CD4-positive, alpha-beta T cell treated with Interleukin-10 for 1 hour (primary cell): ENCODE measurements around the gene PAPSS1.
"Not testable (repeated sequence)": the region's sequence is repeated elsewhere in the genome, so short reads cannot be mapped to it uniquely, and the experiment has no call there.

Source experiments
- DNase-seq: peaks from one replicate; pipeline ENCODE4 v3.0.0-alpha.2; 2020

Gene PAPSS1

DNA sequence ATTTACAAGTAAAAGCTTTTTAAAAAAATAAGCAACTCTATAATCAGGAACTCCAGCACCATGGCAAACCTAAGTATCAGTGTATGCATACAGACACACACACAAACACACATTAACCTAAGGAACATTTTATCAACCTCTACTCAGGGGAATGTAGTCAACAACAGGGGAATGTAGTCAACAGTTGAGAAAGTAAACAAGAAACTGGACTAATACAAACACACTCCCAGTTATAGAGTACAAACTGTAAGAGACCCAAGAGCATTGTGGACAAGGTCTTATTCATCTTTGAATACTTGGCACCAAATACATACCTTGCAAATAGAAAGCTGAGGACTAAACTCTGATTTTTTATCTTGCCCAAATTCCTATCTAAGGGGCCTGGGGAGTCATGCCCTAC, 36.2 kb downstream of the PAPSS1 start:
- no peak for DNase-seq

GRCh38 chr4:107682306-107682705, 37.7 kb downstream of the PAPSS1 start:
- DNase-seq: no peak

GRCh38 chr4:107669068-107669467, 51.0 kb downstream of the PAPSS1 start:
- DNase-seq: no peak

DNA sequence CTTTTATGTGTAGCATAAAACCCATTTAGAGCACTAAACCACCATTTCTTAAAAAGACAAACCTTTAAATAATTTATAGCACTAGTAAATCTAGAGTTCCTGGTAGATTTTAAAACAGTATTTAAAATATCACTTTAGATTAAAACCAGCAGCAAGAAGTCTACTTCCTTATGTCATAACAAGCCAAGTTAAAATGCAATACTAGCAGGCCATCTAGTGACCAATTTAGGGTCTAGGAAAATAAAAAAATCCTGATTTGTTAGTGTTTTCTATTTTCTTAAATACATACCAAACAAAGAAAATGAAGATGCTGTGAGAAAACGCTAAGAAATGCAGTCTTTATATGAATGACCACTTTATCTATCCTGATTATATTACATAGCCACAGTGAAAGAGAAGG, 53.9 kb downstream of the PAPSS1 start:
- DNase-seq: no peak

GRCh38 chr4:107665001-107665400, 55.0 kb downstream of the PAPSS1 start:
- DNase-seq: no peak

DNA sequence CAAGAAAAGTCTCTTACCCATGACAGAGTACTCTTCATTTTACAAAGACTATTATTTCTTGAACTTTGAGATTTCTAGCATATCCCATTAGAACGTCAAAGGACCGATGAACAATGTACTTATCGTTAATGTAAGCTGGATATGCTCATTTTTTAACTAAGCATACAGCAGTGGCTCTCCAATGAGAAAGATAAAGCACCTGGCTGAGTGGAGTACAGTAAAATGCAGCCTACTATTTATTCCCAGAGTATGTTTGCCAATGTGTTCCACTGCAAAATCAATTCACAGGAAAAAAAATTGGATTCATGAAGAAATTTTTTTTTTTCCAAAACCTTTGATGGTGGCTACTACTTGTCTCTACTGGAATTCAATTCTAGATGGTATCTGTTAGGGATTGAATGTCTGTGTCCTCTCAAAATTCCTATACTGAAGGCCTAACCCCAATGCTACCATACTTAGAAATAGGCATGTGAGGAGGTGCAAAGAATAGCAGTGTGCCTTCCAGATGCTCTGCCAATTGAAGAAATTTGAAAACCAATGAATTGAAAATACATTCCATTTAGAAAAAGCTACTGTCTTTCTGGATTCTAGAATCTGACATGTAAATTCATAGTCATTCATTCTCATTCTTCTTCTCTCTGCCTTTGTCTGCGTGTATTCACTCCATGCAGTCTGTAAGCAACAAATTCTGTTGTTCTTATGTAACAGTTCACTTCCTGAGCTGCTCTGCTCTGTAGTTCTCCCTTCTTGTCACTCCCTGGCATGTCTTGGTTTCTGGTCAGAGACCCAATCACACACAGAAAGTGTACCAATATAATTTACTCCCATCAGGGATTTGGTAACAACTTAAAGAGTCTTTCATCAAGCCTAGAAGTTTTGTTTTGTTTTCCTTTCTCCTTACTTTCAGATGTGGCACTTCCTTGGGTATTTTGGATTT, 61.4 kb downstream of the PAPSS1 start:
- DNase-seq: no peak

GRCh38 chr4:107655289-107655688, 64.7 kb downstream of the PAPSS1 start:
- no peak for DNase-seq

DNA sequence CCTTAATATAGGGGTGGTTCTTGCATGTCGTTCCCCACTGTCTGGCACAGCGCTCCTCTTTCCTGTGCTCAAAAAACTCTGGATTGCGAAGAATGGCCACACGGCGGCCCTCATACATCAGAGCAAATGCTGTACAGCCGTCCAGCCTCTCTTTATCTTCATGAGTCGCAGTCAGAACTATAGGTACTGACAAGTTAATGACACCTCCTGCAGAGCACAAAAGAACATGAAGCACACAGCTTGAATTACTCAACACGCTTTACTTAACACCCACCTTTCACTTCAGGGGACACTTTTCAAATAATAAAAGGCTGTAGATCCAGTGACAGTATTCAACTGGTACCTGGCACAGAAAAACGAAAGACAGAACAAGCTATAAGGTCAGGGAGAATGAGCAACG, 65.3 kb downstream of the PAPSS1 start:
- DNase-seq: no peak

- DNase-seq: not testable (repeated sequence)
Measured at GRCh38 chr4:107651408-107651807, 68.6 kb downstream of the PAPSS1 start.

DNA sequence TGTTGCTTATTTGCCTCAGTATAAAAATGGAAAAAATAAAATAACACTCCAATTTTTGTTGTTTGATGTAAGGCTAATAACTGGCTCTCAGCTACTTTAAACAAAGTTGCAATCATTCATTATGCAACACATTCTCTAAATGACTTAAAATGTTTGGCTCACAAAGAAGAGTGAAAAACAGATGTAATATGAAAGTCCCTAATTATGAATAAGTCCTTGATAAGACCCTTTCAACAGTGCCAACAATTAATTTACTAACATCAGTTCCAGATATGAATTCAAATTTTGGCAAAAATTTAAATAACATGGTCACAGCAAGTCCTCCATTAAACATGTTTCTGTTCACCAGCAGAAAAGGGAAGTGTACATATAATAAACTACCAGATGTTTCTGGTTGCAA, 69.8 kb downstream of the PAPSS1 start:
- DNase-seq: no peak

GRCh38 chr4:107648178-107648991, 71.6 kb downstream of the PAPSS1 start:
- DNase-seq: no peak

DNA sequence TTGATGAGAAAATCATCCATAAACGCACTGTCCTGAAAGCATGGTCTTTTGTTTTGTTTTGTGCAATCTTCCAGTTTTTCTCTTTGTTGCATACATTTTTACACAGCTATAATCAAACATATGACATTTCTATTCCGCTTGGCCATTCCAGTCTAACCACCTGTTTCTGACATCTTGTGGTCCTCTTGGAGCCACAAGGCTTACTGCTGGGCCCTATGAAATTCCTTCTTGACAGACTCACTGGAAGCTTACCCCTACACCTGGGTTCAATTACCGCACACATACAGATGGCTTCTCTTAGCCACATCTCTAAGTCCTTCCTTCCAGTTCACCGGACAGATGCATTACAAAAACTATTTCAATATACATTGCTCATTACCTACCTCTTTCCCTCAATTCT, 72.4 kb downstream of the PAPSS1 start:
- no peak for DNase-seq

DNA sequence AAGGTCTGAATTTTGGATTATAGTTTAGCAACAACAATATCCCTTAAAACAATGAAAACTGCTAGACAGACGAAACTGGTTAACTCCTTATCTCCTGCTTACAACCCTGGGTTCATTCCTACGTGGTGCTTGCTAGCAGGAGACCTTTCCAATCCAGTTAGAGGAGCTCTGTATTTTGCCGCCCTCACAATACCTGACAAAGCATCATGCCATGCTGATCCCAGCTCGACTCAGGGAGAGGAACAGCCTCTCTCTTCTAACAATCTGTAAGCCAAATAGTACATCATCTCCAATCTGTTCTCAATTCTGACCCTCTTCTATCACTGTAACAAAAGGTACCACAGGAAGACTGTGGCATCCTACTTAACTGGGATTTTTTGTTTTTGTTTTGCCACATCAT, 74.4 kb downstream of the PAPSS1 start:
- DNase-seq: no peak

- no peak for DNase-seq
Measured at GRCh38 chr4:107643021-107643420, 77.0 kb downstream of the PAPSS1 start.

- DNase-seq: no peak
Measured at GRCh38 chr4:107640878-107641277, 79.2 kb downstream of the PAPSS1 start.

GRCh38 chr4:107640197-107640596, 79.8 kb downstream of the PAPSS1 start:
- DNase-seq: no peak

DNA sequence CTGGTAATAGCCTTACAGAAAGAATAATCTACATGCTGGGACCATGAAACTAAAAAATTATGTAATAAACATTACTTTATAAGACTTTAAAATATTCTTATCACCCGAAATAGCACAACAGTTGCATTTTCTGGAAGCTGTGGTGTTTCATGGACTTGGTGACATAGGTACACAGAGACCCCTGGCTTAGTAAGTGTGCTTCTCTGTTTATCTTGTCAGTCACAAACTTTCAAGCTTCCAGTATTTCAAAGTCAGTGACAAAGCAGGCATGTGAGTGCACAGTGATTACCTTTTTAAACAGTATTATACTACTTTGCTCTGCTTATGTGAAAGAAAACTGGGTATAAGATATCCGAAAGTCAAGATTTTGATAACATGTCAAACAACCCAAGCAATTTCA, 84.3 kb downstream of the PAPSS1 start:
- DNase-seq: no peak

DNA sequence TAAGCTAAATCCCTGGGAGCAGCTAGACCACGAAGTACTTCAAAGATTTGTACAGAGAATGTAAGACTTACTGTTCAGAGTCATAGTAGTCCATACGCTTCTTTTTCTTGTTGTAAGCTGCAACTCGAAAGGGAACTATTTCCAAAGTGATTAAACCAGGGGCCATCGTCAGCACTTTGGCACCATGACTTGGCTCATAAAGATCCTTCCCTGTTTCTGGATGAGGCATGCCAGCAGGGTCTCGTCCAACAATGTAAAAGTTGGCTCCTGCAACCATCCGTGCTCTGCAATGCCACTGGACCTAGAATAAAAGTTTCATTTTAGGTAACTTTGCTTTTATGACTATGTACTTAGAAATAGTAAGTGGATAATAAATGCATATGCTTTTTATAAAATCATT, 88.5 kb downstream of the PAPSS1 start:
- no peak for DNase-seq

DNA sequence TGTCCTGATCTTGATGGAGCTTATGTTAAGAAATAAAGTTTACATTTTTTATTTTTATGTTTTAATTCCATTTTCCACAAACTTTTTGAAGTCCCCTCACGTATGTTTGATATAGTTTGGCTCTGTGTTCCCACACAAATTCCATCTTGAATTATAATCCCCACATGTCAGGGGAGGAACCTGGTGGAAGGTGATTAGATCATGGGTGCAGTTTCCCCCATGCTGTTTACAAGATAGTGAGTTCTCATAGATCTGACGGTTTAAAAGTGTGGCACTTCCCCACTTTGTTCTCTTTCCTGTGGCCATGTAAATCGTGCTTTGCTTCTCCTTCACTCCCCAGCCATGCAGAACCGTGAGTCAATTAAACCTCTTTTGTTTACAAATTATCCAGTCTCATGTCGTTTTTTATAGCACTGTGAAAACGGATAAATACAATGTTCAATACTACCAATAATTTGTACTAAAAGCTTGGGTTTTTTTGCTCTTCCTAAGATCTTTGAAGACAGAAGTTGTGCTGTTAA, 89.8 kb downstream of the PAPSS1 start:
- no peak for DNase-seq

DNA sequence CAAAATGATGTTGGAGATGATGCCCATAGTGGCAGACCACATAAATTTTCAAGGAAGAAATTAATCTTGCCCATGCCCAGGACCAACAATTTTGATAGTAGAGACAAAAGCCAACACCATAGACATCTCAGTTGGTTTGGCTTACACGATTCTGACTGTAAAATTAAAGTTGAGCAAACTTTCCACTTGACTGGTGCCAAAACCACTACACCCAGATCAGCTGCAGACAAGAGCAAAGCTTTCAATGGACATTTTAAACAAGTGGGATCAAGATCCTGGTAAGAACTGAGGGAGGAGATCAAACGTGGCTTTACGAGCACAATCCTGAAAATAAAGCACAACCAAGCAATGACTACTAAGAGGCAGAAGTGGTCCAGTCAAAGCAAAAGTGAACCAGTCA, 90.7 kb downstream of the PAPSS1 start:
- no peak for DNase-seq

- no peak for DNase-seq
Measured at GRCh38 chr4:107625391-107625902, 94.6 kb downstream of the PAPSS1 start.

DNA sequence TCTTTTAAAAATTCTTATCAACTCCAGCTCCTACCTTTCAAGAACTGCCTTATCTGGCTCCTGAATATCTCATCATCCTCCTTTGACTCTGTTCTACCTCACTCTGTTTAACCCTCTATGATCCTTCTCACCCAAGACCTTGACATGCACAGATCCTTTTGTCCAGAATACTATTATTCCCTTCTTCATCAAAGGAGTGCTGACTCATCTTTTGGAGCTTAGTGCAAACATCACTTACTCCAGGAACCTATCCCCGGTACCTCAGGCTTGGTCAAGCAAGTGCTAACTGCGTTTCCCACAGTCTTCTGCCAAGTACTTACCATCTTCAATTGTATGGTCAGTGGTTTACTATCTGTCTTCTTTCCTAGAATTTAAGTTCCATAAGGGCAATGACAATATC, 96.0 kb downstream of the PAPSS1 start:
- no peak for DNase-seq

GRCh38 chr4:107622006-107622405, 98.0 kb downstream of the PAPSS1 start:
- no peak for DNase-seq

- no peak for DNase-seq
Measured at GRCh38 chr4:107619731-107620130, 100.3 kb downstream of the PAPSS1 start.
